Chondrocyte (in vitro differentiated cells): ENCODE data around the gene HSPA12B. TPM values are rescaled to one million over a fixed set of nuclear protein-coding genes. Genes with fewer than 3 reads are reported as not detected.

Experiments
- DNase-seq: peaks from one replicate; pipeline ENCODE4 v3.0.0; 2021; ENCODE audit warnings: mixed read lengths, low spot score
- H3K27ac Mint-ChIP-seq: one replicate; pipeline ENCODE4 v1.8.0; 2021; ENCODE audit warnings: mild to moderate bottlenecking, moderate library complexity, mixed read lengths; ENCODE audit not compliant: unreplicated experiment
- H3K27me3 Mint-ChIP-seq: 2 replicates; pipeline ENCODE4 v1.8.0; 2021; ENCODE audit warnings: low read depth, mixed read lengths
- H3K36me3 Mint-ChIP-seq: 2 replicates; pipeline ENCODE4 v1.8.0; 2021; ENCODE audit warnings: low read depth, mixed read lengths
- H3K4me1 Mint-ChIP-seq: 2 replicates; pipeline ENCODE4 v1.8.0; 2021; ENCODE audit warnings: low read depth, mild to moderate bottlenecking, mixed read lengths
- H3K4me3 Mint-ChIP-seq: one replicate; pipeline ENCODE4 v1.8.0; 2021; ENCODE audit warnings: mild to moderate bottlenecking, moderate library complexity, mixed read lengths; ENCODE audit not compliant: unreplicated experiment
- H3K9me3 Mint-ChIP-seq: 2 replicates; pipeline ENCODE4 v1.8.0; 2021; ENCODE audit warnings: low read depth, mixed read lengths
- total RNA-seq: library from RNA; stranded (reverse); gene quantifications from 3 replicates; pipeline ENCODE4 v1.2.1, GENCODE V29; 2021
- TF ChIP-seq, protein P1 (sequence below): fragments of 200-600 bp; sonication (generic); IDR thresholded peaks from 2 replicates; pipeline ENCODE4 v1.5.0; 2021; ENCODE audit warnings: antibody characterized with exemption, mild to moderate bottlenecking, moderate library complexity

The HSPA12B gene
- total RNA-seq, 1 donor from 2014 or later = 0.10 TPM

DNA sequence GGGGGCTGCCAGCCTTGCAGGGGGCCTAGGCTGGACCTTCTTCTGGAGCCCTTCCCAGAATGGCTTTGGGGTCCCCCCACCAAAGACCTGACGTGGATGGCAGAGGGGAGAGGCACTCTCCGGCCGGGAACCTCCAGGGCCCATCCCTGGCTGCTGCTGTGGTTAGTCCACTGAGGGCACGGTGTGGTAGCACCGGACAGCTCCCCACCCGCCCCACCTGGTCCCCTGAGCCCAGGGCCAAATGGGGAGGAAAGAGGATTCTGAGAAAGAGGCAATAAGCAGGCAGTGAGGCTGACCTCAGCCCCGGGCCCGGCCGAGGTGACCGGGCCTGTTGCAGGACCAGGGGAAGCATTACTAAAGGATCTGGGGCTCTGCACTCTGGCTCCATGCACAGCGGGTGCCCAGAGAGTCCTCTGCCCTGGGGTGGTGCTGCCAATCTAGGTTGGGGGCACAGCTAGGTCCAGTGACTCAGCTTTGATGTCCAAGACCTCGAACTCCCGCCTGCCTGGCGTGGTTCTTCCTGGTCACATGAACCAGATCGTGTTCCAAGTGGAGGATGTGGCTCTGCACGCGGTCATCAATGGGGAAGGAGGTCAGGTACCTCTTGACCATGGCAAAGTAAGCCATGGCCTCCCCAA is 51.9 kb downstream of the HSPA12B start:
- no peaks in the 10 kb centered on the region for H3K27me3 Mint-ChIP-seq
- H3K27ac Mint-ChIP-seq = peak overlapping the region; percentile 6
- H3K9me3 Mint-ChIP-seq = no peaks in the 10 kb centered on the region
- peaks cover 50% of the 10 kb centered on the region for H3K4me1 Mint-ChIP-seq
- H3K4me3 Mint-ChIP-seq = peak overlapping the region; percentile 66
- TF ChIP-seq, protein P1, sequence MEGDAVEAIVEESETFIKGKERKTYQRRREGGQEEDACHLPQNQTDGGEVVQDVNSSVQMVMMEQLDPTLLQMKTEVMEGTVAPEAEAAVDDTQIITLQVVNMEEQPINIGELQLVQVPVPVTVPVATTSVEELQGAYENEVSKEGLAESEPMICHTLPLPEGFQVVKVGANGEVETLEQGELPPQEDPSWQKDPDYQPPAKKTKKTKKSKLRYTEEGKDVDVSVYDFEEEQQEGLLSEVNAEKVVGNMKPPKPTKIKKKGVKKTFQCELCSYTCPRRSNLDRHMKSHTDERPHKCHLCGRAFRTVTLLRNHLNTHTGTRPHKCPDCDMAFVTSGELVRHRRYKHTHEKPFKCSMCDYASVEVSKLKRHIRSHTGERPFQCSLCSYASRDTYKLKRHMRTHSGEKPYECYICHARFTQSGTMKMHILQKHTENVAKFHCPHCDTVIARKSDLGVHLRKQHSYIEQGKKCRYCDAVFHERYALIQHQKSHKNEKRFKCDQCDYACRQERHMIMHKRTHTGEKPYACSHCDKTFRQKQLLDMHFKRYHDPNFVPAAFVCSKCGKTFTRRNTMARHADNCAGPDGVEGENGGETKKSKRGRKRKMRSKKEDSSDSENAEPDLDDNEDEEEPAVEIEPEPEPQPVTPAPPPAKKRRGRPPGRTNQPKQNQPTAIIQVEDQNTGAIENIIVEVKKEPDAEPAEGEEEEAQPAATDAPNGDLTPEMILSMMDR = no peak
- DNase-seq = no peak
- no peaks in the 10 kb centered on the region for H3K36me3 Mint-ChIP-seq

DNA sequence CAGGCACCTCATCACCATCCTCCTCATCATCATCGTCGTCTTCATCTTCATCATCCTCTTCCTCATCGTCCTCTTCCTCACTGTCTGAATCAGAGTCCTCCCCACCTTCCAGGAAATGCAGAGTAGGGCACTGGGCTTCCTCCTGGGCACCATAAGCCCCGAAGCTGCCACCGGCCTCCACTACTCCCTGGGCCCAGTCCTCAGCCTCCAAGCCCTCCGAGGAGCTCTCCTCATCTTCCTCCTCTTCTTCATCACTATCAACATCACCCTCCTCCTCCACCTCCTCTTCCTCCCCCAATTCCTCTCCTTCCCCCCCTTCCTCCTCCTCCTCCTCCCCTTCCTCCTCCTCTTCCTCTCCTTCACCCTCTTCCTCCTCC is 52.4 kb downstream of the HSPA12B start:
- TF ChIP-seq, protein P1 = no peak
- no peaks in the 10 kb centered on the region for H3K9me3 Mint-ChIP-seq
- H3K4me1 Mint-ChIP-seq = peaks cover 50% of the 10 kb centered on the region
- H3K36me3 Mint-ChIP-seq = no peaks in the 10 kb centered on the region
- peak overlapping the region; percentile 66 for H3K4me3 Mint-ChIP-seq
- DNase-seq = no peak
- peak overlapping the region; percentile 6 for H3K27ac Mint-ChIP-seq
- no peaks in the 10 kb centered on the region for H3K27me3 Mint-ChIP-seq

DNA sequence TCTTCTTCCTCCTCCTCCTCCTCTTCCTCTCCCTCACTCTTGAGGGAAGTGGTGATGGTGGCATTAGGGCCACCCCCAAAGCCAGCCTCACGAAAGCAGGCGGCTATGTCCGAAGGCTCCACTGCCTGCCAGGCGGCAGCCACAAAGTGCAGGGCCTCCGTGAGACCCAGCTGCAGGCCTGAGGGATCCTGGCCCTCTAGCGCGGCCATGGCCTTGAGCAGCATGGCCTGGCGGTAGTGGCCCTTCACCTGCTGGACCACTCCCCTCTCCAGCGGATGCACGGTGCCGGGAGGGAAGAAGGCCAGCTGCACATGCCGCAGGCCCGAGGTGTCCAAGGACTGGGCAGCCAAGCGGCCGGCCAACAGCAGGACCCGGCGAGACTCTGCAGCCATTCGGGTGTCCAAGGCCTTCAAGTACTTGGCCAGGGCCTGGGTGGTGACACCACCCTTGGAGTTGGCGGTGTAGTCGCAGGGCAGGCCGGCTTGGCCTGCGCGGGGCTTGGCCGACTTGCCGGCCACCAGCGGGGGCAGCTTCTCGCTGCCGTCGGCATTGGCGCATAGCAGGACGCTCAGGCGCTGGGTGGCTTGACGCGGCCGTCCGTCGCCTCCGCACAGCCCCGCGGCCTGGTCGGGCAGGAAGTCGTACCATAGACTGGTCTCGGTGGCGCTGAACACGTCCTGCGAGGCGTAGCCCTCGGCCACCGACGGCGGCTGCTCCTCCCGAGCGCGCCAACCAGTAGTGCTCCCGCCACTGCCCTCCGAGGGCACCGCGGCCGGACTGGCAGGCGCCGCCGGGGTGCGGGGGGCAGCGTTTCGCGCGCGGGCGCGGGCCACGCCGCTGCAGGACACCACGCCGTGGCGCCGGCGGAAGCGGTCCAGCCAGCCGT is 53.0 kb downstream of the HSPA12B start:
- Mint-ChIP-seq H3K4me3 (peak overlapping the region; percentile 66), H3K27ac (no peak overlapping the region), H3K27me3 (no peaks in the 10 kb centered on the region), H3K4me1 (peaks cover 49% of the 10 kb centered on the region), H3K36me3 (no peaks in the 10 kb centered on the region), H3K9me3 (no peaks in the 10 kb centered on the region)
- TF ChIP-seq, protein P1 = no peak
- no peak for DNase-seq

DNA sequence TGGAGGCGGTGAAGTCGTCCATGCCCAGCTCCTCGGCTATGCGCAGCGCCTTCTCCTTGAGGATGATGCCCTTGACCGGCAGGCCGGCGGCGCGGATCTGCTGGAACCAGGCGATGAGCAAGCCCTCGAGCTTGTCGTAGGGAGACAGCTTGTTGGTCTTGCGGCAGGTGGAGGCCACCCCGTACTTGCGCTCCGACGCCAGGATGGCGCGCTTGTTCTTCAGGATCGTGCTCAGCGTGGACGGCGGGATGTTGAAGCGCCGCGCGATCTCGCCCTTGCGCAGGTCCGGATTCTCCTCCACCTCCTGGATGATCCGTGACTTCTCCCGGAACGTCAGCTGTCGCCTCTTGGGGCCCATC is 53.6 kb downstream of the HSPA12B start:
- H3K36me3 Mint-ChIP-seq = no peaks in the 10 kb centered on the region
- H3K27me3 Mint-ChIP-seq = no peaks in the 10 kb centered on the region
- peak overlapping the region; percentile 86 for H3K27ac Mint-ChIP-seq
- no peaks in the 10 kb centered on the region for H3K9me3 Mint-ChIP-seq
- H3K4me3 Mint-ChIP-seq = peak overlapping the region; percentile 83
- H3K4me1 Mint-ChIP-seq = peaks cover 42% of the 10 kb centered on the region
- TF ChIP-seq, protein P1 = no peak
- no peak for DNase-seq

DNA sequence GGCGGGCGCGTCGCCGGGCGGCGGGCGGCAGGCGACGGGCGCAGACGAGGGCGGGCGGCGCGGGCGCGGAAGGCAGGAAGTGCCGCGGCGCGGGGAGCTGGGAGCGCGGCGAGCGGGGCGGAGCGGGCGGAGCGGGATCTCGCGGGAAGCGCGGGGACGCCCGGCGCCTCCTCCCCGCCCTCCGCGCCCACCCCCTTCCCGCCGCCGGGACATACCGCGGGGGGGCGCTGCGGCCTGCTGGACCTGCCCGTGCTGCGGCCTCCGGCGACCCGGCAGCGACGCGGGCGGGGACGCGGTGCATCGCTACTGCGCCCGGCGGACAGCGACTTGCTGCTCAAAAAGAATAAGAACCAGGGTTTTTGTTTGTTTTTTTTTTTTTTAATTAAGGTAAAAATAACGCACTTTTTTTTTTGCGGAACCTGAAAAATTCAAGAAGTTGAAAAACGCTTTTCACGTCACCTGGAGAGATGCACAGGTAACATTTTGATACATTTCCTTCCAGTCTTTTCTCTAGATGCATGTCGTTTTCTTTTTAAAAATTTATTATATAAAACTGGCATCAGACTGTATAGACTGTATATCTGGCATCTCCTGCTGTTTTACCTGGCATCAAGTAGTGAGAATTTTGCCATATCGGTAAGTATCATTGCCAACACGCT is 54.3 kb downstream of the HSPA12B start, which contains the start of gene CENPB:
Gene CENPB (minus strand): TSS at position 76 of the 659 bp plus-strand sequence. CDS start 257 bp downstream, outside the sequence.
- H3K27me3 Mint-ChIP-seq = no peaks in the 10 kb centered on the region
- H3K9me3 Mint-ChIP-seq = no peaks in the 10 kb centered on the region
- no peak for DNase-seq
- no peaks in the 10 kb centered on the region for H3K36me3 Mint-ChIP-seq
- TF ChIP-seq, protein P1 = peak; percentile 91
- H3K27ac Mint-ChIP-seq = peak within 1 kb of the TSS; percentile 86
- peak within 1 kb of the TSS; percentile 83 for H3K4me3 Mint-ChIP-seq
- H3K4me1 Mint-ChIP-seq = peaks cover 35% of the 10 kb centered on the region
